Suprapubic skin (tissue), 4 donors: ENCODE data around the gene LHPP. TPM values are rescaled to one million over a fixed set of nuclear protein-coding genes. Genes with fewer than 3 reads are reported as not detected.
"Not testable (repeated sequence)": the region's sequence is repeated elsewhere in the genome, so short reads cannot be mapped to it uniquely, and the experiment has no call there.

Source experiments
- DNase-seq, 2 donors: peaks; one replicate each; pipeline ENCODE4 v3.0.0-alpha.2; 2019; ENCODE audit warnings: low spot score in 2 of 2
- H3K27ac ChIP-seq: fragments of 200-600 bp; sonication (generic); one replicate; pipeline ENCODE4 v1.5.1; 2019
- H3K27me3 ChIP-seq: fragments of 200-600 bp; sonication (generic); one replicate; pipeline ENCODE4 v1.5.1; 2019
- H3K36me3 ChIP-seq: fragments of 200-600 bp; sonication (generic); one replicate; pipeline ENCODE4 v1.5.1; 2019
- H3K4me1 ChIP-seq: fragments of 200-600 bp; sonication (generic); one replicate; pipeline ENCODE4 v1.5.1; 2019
- H3K4me3 ChIP-seq: fragments of 200-600 bp; sonication (generic); one replicate; pipeline ENCODE4 v1.5.1; 2019; ENCODE audit warnings: mild to moderate bottlenecking
- H3K9me3 ChIP-seq: fragments of 200-600 bp; sonication (generic); one replicate; pipeline ENCODE4 v1.5.1; 2019
- CTCF ChIP-seq, 2 donors: fragments of 200-600 bp in 1 of 2; fragments of 450-650 bp in 1 of 2; sonication (generic) in 1 of 2; IDR thresholded peaks; one replicate each; pipeline ENCODE4 v1.5.1; 2016 to 2019; ENCODE audit warnings: antibody characterized with exemption in 2 of 2, mild to moderate bottlenecking in 1 of 2, moderate library complexity in 1 of 2
- EP300 ChIP-seq: sonication (generic); formaldehyde crosslinking; IDR thresholded peaks from one replicate; pipeline ENCODE4 v1.6.1; 2017; ENCODE audit warnings: antibody characterized with exemption
- POLR2A ChIP-seq, 2 donors: fragments of 450-650 bp; IDR thresholded peaks; one replicate each; pipeline ENCODE4 v1.6.1; 2017; ENCODE audit warnings: antibody characterized with exemption in 2 of 2, mild to moderate bottlenecking in 2 of 2, moderate library complexity in 2 of 2
- POLR2AphosphoS5 ChIP-seq, 3 donors: sonication (generic); formaldehyde crosslinking; IDR thresholded peaks; one replicate each; pipeline ENCODE4 v1.6.1; 2017; ENCODE audit warnings: antibody characterized with exemption in 3 of 3
- WGBS: methylation state at CpG from one replicate; pipeline ENCODE4 v1.1.5; 2018; 5-methylcytosine and 5-hydroxymethylcytosine counted together
- total RNA-seq, 4 donors: library from RNA; depleted of rRNA; stranded (reverse); fragments of >200 nt; gene quantifications; one replicate each; pipeline ENCODE4 v1.1.0, GENCODE V29; 2016

The LHPP gene
- total RNA-seq, 4 donors from 2014 or later = 14.4 to 22.6 (median 15.3) TPM

DNA sequence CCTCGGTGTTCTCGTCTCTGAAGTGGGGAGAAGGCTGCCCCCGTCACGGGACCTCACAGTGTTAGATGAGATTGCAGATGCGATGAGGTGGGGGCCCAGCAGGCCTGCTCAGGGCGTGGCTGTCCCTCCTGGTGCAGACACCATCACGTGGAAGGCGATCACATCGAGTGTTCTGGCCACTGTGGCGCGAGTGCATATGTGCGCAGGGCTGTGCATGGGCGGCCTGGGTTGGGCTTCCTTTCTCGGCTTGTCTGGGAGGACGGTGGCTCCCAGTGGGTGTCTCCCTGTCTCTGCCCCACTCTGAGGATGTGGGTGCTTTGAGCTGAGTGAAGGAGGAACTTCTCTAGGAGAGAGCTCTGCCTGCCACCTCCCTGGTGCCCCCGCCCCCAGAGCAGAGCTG, 83.1 kb downstream of the LHPP start:
- WGBS = 91% methylated on average over 13 of the region's 16 CpGs
- H3K27ac ChIP-seq = no peak overlapping the region
- TF ChIP-seq CTCF (IDR thresholded peaks at IDR 0.05) (no peak), POLR2A (IDR thresholded peaks at IDR 0.05) (no peak), EP300 (no peak), POLR2AphosphoS5 (IDR thresholded peaks at IDR 0.05) (no peak)
- H3K36me3 ChIP-seq = no peaks in the 10 kb centered on the region
- H3K4me3 ChIP-seq = no peak overlapping the region
- H3K9me3 ChIP-seq = no peaks in the 10 kb centered on the region
- H3K4me1 ChIP-seq = peaks cover 7% of the 10 kb centered on the region
- H3K27me3 ChIP-seq = no peaks in the 10 kb centered on the region
- no peak for DNase-seq

DNA sequence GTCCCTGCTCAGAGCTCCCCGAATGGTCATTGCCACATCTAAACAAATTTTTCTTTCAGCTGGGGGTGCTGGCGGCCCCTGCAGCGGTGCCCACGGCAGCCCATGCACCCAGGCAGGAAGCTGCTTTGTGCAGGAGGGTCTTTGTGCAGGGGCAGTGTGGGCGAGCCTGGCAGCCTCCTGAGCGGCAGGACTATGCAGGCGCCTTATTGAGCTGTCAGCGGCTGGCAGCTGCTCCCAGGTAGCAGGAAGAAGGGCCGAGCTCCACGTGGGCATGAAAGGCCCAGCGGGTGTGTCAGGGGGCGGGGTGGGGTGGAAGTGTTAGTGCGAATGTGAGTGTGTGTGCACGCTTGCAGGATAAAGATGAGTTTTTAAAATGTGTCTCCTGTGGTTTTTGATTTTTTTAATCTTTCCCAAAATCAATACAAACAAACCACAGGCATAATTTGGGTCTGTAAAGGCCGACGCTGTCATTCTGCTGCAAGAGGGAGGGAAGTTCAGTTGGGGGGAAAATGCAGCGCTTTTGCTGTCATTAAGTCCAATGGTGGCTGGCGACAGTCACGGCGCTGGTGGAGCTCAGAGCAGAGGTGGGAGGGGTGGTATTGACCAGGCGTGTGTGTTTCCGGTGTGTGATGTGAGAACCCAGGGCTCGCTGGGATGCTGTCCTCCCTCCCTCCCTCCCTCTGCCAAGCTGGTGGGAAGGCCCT, 83.9 kb downstream of the LHPP start:
- DNase-seq = no peak
- Histone ChIP-seq H3K27ac (no peak overlapping the region), H3K4me1 (peaks cover 1% of the 10 kb centered on the region), H3K36me3 (no peaks in the 10 kb centered on the region), H3K4me3 (no peak overlapping the region), H3K9me3 (no peaks in the 10 kb centered on the region), H3K27me3 (no peaks in the 10 kb centered on the region)
- WGBS = 71% methylated on average over 23 of the region's 23 CpGs
- TF ChIP-seq POLR2A (IDR thresholded peaks at IDR 0.05) (no peak), EP300 (no peak), CTCF (IDR thresholded peaks at IDR 0.05) (no peak)

DNA sequence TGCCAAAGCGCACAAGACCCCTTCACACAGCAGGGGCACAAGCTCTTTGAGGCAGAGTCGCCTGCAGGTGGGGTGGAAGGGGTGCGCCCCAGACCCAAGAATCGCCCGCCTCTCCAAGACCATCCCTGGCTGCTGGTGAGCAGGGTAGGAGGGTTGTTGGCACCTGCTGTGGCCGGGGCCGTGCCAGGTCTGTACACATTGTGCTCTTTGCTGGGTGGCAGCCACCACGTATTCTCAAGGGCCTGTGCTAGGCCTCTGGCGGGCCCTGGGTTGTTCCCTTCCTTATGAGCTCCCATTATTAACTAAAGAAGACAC, 84.4 kb downstream of the LHPP start:
- Histone ChIP-seq H3K27me3 (no peaks in the 10 kb centered on the region), H3K4me1 (no peaks in the 10 kb centered on the region), H3K27ac (no peak overlapping the region), H3K36me3 (no peaks in the 10 kb centered on the region), H3K9me3 (no peaks in the 10 kb centered on the region), H3K4me3 (no peak overlapping the region)
- 93% methylated on average over 9 of the region's 9 CpGs for WGBS
- DNase-seq = no peak
- TF ChIP-seq EP300 (no peak), POLR2A (IDR thresholded peaks at IDR 0.05) (no peak), CTCF (IDR thresholded peaks at IDR 0.05) (no peak), POLR2AphosphoS5 (IDR thresholded peaks at IDR 0.05) (no peak)

- WGBS = 83% methylated on average over 15 of the region's 15 CpGs
- no peak overlapping the region for H3K27ac ChIP-seq
- no peaks in the 10 kb centered on the region for H3K4me1 ChIP-seq
- no peak for DNase-seq
- H3K27me3 ChIP-seq = no peaks in the 10 kb centered on the region
- H3K36me3 ChIP-seq = no peaks in the 10 kb centered on the region
- H3K9me3 ChIP-seq = no peaks in the 10 kb centered on the region
- TF ChIP-seq CTCF (IDR thresholded peaks at IDR 0.05) (no peak), POLR2AphosphoS5 (IDR thresholded peaks at IDR 0.05) (no peak), POLR2A (IDR thresholded peaks at IDR 0.05) (no peak), EP300 (no peak)
- H3K4me3 ChIP-seq = no peak overlapping the region
Measured at GRCh38 chr10:124546957-124547646, 85.5 kb downstream of the LHPP start.

DNA sequence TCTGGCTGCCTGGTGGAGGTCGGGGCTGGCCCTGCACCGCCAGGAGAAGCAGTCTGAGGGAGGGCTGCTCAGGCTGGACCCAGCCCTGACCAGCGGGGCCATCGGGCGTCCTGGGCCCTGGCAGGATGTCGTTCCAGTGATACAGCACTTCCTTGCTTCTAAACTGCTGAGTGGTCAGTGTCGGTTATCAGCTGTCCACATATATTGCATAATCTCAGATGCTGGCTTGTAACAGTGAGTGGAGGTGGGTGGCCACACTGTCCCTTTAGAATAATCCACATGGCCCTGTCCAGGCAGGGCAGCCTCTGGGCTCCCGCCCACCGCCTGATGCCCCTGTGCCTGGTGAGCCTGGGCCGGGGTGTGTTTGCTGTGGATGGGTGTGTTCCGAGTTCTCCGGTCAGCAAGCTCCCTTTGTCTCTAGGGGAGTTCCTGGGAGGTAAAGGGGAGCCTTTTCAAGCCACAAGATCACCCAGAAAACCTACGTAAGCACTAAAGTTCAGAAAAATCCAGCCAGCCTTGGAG, 86.1 kb downstream of the LHPP start:
- TF ChIP-seq POLR2A (IDR thresholded peaks at IDR 0.05) (no peak), CTCF (IDR thresholded peaks at IDR 0.05) (no peak), POLR2AphosphoS5 (IDR thresholded peaks at IDR 0.05) (no peak), EP300 (no peak)
- Histone ChIP-seq H3K9me3 (no peaks in the 10 kb centered on the region), H3K27me3 (no peaks in the 10 kb centered on the region), H3K27ac (no peak overlapping the region), H3K36me3 (no peaks in the 10 kb centered on the region), H3K4me3 (no peak overlapping the region), H3K4me1 (no peaks in the 10 kb centered on the region)
- WGBS = 72% methylated on average over 6 of the region's 13 CpGs
- no peak for DNase-seq

GRCh38 chr10:124549171-124549570, 87.5 kb downstream of the LHPP start:
- H3K36me3 ChIP-seq, H3K4me1 ChIP-seq, H3K27ac ChIP-seq, H3K9me3 ChIP-seq, H3K27me3 ChIP-seq, H3K4me3 ChIP-seq, DNase-seq: not testable (repeated sequence)
- WGBS = 100% methylated on average over 3 of the region's 3 CpGs
